ENCODE measurements around the gene C20orf202.
A peak's percentile ranks its signal among the peaks of the same experiment; 100 is the strongest.

Gene C20orf202

GRCh38 chr20:1184638-1185315, 18.5 kb upstream of the C20orf202 start, which contains the start of gene TMEM74B:
Gene TMEM74B, minus strand, starts transcription at chr20:1184981. Its CDS starts 1,180 bp downstream, at chr20:1183801.
- no peak for DNase-seq (ENCODE audit: low read depth, low spot score)

DNA sequence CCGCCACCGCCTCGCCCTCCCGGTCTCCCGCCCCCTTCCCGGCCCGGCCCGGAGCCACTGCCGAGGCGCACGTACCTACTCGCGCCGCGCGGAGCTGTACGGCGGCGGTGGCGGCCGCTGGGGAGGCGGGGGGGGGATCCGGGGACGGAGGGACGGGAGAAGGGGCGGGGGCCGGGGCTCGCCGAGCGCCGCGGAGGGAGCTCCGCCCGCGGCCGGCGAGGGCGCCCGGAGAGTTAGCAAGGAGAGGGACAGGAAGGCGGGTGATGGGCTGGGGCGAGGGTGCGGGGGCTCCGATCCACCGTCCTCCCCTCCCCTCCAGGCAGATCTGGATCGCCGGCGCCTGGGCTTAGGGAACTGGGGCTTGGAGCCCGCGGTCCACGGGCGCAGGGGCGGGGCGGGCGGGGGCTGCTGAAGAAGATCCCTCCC, 17.9 kb upstream of the C20orf202 start:
- DNase-seq (ENCODE audit: low read depth, low spot score), result no peak

GRCh38 chr20:1185790-1186334, 17.4 kb upstream of the C20orf202 start:
- DNase-seq (ENCODE audit: low read depth, low spot score), result peak; percentile 59

GRCh38 chr20:1186367-1186991, 16.8 kb upstream of the C20orf202 start:
- peak; percentile 74 for DNase-seq (ENCODE audit: low read depth, low spot score)

DNA sequence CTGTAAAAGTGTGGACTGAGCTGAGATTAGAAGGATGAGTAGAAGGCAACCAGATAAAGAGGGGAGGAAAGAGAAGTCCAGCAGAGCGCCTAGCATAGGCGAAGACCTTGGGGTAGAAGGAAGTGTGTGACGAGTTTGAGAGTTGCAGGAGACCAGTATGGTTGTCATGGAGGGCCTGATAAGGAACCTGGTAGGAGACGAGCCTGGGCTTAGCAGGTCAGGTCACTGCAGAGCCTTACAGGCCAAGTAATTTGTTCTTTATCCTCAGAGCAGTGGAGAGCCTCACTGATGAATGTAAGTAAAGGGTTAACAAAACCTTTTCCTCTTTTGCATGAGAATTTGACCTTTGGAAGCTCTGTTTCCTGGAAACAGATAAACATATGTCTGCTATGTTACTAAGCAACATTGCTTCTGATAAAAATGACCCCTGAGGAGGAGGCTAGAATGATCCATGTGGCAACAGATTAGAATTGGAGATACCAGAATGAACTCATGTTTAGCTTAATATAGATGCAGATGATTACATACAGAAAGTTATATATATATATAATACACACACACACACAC, 15.6 kb upstream of the C20orf202 start:
- no peak for DNase-seq (ENCODE audit: low read depth, low spot score)

DNA sequence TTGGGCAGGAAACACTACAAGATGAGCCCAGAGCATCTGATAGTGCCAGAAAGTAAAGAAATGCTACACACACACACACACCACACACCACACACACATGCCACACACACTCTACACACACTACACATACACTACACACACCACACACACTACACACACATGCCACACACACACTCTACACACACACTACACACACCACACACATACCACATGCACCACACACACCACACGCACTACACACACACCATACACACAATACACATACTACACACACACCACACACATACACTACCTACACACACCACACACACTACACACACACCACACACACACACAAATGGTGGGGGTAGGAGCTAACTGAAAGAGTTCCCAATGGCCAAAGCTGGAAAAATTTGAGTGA, 14.9 kb upstream of the C20orf202 start:
- no peak for DNase-seq (ENCODE audit: low read depth, low spot score)

DNA sequence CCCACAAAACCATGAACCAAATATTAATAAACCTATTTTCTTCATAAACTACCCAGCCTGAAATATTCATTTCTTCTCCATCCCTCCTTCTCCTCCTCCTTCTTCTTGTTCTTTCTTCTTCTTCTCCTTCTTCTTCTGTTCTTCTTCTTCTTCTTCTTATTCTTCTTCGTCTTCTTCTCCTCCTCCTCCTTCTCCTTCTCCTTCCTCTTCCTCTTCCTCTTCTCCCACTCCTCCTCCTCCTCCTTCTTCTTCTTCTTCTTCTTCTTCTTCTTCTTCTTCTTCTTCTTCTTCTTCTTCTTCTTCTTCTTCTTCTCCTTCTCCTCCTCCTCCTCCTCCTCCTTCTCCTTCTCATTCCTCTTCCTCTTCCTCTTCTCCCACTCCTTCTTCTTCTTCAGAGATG, 13.4 kb upstream of the C20orf202 start:
- no peak for DNase-seq (ENCODE audit: low read depth, low spot score)

- no peak for DNase-seq (ENCODE audit: low read depth, low spot score)
Measured at GRCh38 chr20:1190847-1191246, 12.4 kb upstream of the C20orf202 start.

DNA sequence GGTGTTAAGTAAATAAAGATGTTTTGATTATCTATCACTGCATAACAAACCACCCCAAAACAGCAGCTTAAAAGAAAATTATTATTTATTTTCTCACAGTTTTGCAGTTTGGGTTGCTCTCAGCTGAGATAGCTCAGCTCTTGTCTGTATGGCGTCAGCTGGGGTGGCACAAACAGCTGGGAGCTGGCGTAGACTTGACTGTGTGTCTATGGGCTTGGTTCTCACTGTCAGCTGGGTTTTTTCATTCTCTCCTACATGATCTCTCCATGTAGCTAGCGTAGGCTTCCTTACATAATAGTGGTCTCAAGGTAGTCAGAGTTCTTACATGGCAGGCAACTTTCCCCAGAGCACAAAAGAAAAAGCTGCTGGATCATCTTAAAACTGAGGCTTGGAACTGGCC, 12.0 kb upstream of the C20orf202 start:
- no peak for DNase-seq (ENCODE audit: low read depth, low spot score)

GRCh38 chr20:1195226-1195625, 8.0 kb upstream of the C20orf202 start:
- no peak for DNase-seq (ENCODE audit: low read depth, low spot score)

- DNase-seq (ENCODE audit: low read depth, low spot score), result no peak
Measured at GRCh38 chr20:1196634-1197033, 6.6 kb upstream of the C20orf202 start.

DNA sequence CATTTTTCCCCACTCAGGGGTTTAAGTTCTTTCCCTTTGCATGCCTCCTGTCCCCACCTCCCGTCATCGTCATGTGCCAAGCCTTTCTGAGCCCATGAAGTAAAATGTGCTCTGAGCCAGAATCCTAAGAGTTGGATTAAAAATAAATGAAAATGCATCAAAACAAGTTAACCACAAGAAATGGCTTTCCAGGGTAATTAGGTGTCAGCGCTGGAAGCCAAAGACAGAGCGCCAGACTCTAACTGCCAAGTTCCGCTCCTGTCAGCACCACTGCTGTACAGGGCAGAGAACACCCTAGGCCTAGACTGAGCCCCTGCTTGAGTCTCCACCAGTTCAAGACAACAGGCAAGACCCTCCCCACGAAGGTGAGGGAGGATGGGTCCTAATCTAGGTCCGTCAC, 5.5 kb upstream of the C20orf202 start:
- no peak for DNase-seq (ENCODE audit: low read depth, low spot score)

- DNase-seq (ENCODE audit: low read depth, low spot score), result no peak
Measured at GRCh38 chr20:1198751-1199150, 4.5 kb upstream of the C20orf202 start.

- DNase-seq (ENCODE audit: low read depth, low spot score), result no peak
Measured at GRCh38 chr20:1199212-1199873, 3.9 kb upstream of the C20orf202 start.

DNA sequence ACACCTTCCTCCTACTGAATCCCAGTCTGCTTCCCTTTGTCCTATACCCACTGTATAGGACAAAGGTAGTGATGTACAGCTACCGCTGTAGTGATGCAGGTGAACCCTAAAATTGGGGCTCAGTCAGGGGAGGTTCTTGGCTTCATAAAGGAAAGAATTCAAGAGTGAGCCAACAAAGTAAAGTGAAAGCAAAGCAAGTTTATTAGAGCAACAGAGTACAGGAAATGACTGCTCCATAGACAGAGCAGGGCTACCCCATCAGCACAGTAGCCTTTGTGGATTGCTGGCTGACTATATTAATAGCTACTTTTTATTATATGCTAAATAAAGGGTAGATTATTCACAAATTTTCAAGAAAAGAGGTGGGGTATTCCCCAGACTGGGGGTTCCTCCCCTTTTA, 3.3 kb upstream of the C20orf202 start:
- DNase-seq (ENCODE audit: low read depth, low spot score), result no peak

- no peak for DNase-seq (ENCODE audit: low read depth, low spot score)
Measured at GRCh38 chr20:1203630-1204029, 376 bp downstream of the C20orf202 start.

DNA sequence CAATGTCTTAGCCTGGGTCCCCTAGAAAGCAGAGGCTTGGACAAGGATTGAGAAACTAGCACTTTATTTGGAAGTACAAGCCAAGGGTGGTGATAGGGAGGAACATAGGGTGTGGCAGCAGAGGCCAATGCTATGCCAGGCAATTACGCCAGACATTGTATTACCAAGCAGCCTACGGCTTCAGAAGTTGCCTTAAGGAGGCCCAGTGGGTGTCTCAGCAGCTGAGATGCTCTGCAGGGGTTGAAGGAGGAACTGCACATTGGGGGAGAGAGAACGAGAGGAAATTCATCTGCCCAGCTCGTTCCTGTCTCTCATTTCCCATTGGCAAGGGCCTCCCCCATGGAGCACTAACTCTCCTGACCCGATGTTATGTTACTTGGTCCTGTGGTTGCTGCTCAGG, 859 bp downstream of the C20orf202 start:
- DNase-seq (ENCODE audit: low read depth, low spot score), result no peak

- DNase-seq (ENCODE audit: low read depth, low spot score), result no peak
Measured at GRCh38 chr20:1204576-1204975, 1.3 kb downstream of the C20orf202 start.

DNA sequence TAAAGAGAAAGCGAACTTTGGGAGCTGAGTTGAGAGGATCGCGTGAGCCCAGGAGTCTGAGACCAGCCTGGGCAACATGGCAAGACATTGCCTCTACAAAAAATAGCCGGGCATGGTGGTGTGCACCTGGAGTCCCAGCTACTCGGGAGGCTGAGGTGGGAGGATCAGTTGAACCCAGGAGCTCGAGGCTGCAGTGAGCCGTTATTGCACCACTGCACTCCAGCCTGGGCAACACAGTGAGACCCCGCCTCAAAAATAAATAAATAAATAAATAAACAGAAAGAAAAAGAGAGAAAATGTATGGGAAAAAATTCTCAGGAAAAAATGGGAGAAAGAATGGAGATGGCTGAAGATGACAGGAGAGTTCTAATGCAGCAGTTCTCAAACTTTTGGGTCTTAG, 2.5 kb downstream of the C20orf202 start:
- DNase-seq (ENCODE audit: low read depth, low spot score), result no peak

DNA sequence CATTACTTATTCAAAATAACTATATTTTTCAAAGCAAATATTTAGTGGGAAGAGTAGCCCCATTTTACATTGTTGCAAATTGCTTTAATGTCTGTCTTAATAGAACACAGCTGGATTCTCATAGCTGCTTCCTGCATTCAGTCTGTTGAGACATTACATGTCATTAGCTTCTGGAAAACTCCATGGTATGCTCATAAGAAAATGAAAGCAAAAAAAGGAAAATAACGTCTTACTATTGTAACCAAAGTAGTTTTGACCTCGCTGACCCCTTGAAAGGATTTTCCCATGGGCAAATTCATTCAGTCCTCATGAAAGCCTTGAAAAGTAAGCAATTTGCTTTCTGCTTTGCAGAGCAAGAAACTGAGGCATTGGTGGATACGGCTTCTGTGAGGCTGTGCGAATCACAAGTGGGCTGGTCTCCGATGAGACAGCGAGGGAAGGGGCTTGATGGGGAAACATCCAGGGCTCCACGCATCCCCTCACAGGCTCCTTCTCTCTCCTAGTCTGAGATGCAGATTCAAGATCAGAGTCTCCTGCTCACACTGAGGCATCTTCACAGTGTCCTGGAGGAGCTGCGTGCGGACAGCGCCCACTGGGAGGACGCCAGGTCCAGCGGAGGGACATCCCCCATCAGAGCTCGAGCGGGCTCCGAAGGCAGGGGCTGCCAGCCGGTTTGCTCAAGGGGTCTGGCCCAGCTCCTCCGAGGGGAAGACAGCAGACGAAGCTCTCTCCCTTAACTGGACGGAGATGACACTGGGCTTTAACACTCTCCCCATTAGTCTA, 3.3 kb downstream of the C20orf202 start:
- no peak for DNase-seq (ENCODE audit: low read depth, low spot score)

- no peak for DNase-seq (ENCODE audit: low read depth, low spot score)
Measured at GRCh38 chr20:1207293-1207878, 4.1 kb downstream of the C20orf202 start.
